ENCODE results near the gene RGS9. TPM values are rescaled to one million over a fixed set of nuclear protein-coding genes. Genes with fewer than 3 reads are reported as not detected.
"Not testable (repeated sequence)": the region's sequence is repeated elsewhere in the genome, so short reads cannot be mapped to it uniquely, and the experiment has no call there.

Gene RGS9
- total and polyA plus RNA-seq, 2 experiments from 2014 or later: 12.8 to 29.6 TPM

- no peak for DNase-seq (ENCODE audit: low spot score)
- H3K4me1 Mint-ChIP-seq: no peaks in the 10 kb centered on the region
- Histone ChIP-seq H3K79me2 (replicated peaks; ENCODE audit: insufficient read depth) (no peaks in the 10 kb centered on the region), H4K20me1 (replicated peaks; ENCODE audit: insufficient read depth) (no peaks in the 10 kb centered on the region), H3K4me2 (no peak overlapping the region), H3K27ac (ENCODE audit: low read depth) (no peak overlapping the region), H3K4me1 (ENCODE audit: insufficient read depth) (no peaks in the 10 kb centered on the region), H3K27me3 (ENCODE audit: insufficient read depth) (no peaks in the 10 kb centered on the region), H2AFZ (no peak overlapping the region), H3K4me3 (no peak overlapping the region), H3F3A (replicated peaks; ENCODE audit: low read depth) (no peaks in the 10 kb centered on the region), H3K36me3 (ENCODE audit: insufficient read depth) (no peaks in the 10 kb centered on the region), H3K9me2 (ENCODE audit: insufficient read depth) (no peaks in the 10 kb centered on the region)
- H3K36me3 Mint-ChIP-seq (ENCODE audit: low read depth): peaks cover 4% of the 10 kb centered on the region; the same call in 1 of the 3 replicates
- H3K4me3 Mint-ChIP-seq: no peak overlapping the region
- H3K27ac Mint-ChIP-seq: no peak overlapping the region
- ATAC-seq: no peak
- H3K9me3 Mint-ChIP-seq: no peaks in the 10 kb centered on the region; the same call in 2 of the 3 replicates
- no peak for TF ChIP-seq ZNF462 (CRISPR knock-in tag; IDR thresholded peaks at IDR 0.05)
- H3K27me3 Mint-ChIP-seq (ENCODE audit: insufficient read depth, low read depth, poor library complexity): no peaks in the 10 kb centered on the region
These were observed 27.0 kb upstream of the RGS9 start for GRCh38 chr17:65109990-65110680.

- DNase-seq (ENCODE audit: low spot score) (no peak), ATAC-seq (no peak)
- H4K20me1 ChIP-seq (replicated peaks; ENCODE audit: insufficient read depth): no peaks in the 10 kb centered on the region
- no peaks in the 10 kb centered on the region for H3K9me3 Mint-ChIP-seq
- no peak overlapping the region for H2AFZ ChIP-seq
- no peak overlapping the region for H3K27ac Mint-ChIP-seq
- H3K27me3 Mint-ChIP-seq (ENCODE audit: insufficient read depth, low read depth, poor library complexity): no peaks in the 10 kb centered on the region
- no peaks in the 10 kb centered on the region for H3F3A ChIP-seq (replicated peaks; ENCODE audit: low read depth)
- no peak overlapping the region for H3K4me3 ChIP-seq
- H3K4me2 ChIP-seq: no peak overlapping the region
- no peaks in the 10 kb centered on the region for H3K27me3 ChIP-seq (ENCODE audit: insufficient read depth)
- no peak for TF ChIP-seq NANOG (IDR thresholded peaks at IDR 0.05; ENCODE audit: borderline replicate concordance)
- no peaks in the 10 kb centered on the region for H3K4me1 ChIP-seq (ENCODE audit: insufficient read depth)
- no peak overlapping the region for H3K4me3 Mint-ChIP-seq
- H3K27ac ChIP-seq (ENCODE audit: low read depth): no peak overlapping the region
- H3K36me3 Mint-ChIP-seq (ENCODE audit: low read depth): no peaks in the 10 kb centered on the region; the same call in 2 of the 3 replicates
- no peaks in the 10 kb centered on the region for H3K79me2 ChIP-seq (replicated peaks; ENCODE audit: insufficient read depth)
- H3K9me2 ChIP-seq (ENCODE audit: insufficient read depth): peaks cover 7% of the 10 kb centered on the region; the same call in 1 of the 2 replicates
- H3K36me3 ChIP-seq (ENCODE audit: insufficient read depth): no peaks in the 10 kb centered on the region
- H3K4me1 Mint-ChIP-seq: no peaks in the 10 kb centered on the region
These were observed 21.3 kb upstream of the RGS9 start for GRCh38 chr17:65115839-65116238.

- H3K4me1 Mint-ChIP-seq; H3K27ac Mint-ChIP-seq; H3K27ac ChIP-seq (ENCODE audit: low read depth); H3K4me1 ChIP-seq (ENCODE audit: insufficient read depth); H3K79me2 ChIP-seq (replicated peaks; ENCODE audit: insufficient read depth); H3F3A ChIP-seq (replicated peaks; ENCODE audit: low read depth); H3K4me3 ChIP-seq; ATAC-seq; DNase-seq (ENCODE audit: low spot score); H3K36me3 Mint-ChIP-seq (ENCODE audit: low read depth); H3K27me3 ChIP-seq (ENCODE audit: insufficient read depth); H3K9me2 ChIP-seq (ENCODE audit: insufficient read depth); H4K20me1 ChIP-seq (replicated peaks; ENCODE audit: insufficient read depth); H2AFZ ChIP-seq; H3K36me3 ChIP-seq (ENCODE audit: insufficient read depth); H3K4me2 ChIP-seq; H3K9me3 Mint-ChIP-seq; H3K4me3 Mint-ChIP-seq; H3K27me3 Mint-ChIP-seq (ENCODE audit: insufficient read depth, low read depth, poor library complexity): not testable (repeated sequence)
These were observed 20.7 kb upstream of the RGS9 start for GRCh38 chr17:65116515-65116914.
